HCT116 (cell line): ENCODE data around the gene KIF21B.

Source experiments
- CTCF ChIP-seq, 3 experiments: fragments of 200-600 bp in 1 of 3; sonication (generic) in 1 of 3; IDR thresholded peaks in 2 of 3; conservative IDR thresholded peaks in 1 of 3; 2 replicates each; pipeline ENCODE4 v1.5.1; 2012 to 2017; ENCODE audit warnings: low read depth in 2 of 3, low read length in 2 of 3, antibody characterized with exemption in 1 of 3, borderline replicate concordance in 1 of 3, control low read depth in 1 of 3, mild to moderate bottlenecking in 1 of 3, mixed read lengths in 1 of 3, mixed run types in 1 of 3, moderate library complexity in 1 of 3; ENCODE audit not compliant: insufficient read depth in 1 of 3
- EZH2 ChIP-seq: fragments of 200-600 bp; sonication (generic); IDR thresholded peaks from 2 replicates; pipeline ENCODE4 v1.6.1; 2017; ENCODE audit warnings: antibody characterized with exemption, mixed run types
- MAX ChIP-seq: IDR thresholded peaks from 2 replicates; pipeline ENCODE4 v1.6.1; 2012
- POLR2A ChIP-seq: IDR thresholded peaks from 2 replicates; pipeline ENCODE4 v1.7.0; 2011; ENCODE audit warnings: borderline replicate concordance; ENCODE audit not compliant: insufficient read depth, insufficient read length; ENCODE audit errors: extremely low read depth

DNA sequence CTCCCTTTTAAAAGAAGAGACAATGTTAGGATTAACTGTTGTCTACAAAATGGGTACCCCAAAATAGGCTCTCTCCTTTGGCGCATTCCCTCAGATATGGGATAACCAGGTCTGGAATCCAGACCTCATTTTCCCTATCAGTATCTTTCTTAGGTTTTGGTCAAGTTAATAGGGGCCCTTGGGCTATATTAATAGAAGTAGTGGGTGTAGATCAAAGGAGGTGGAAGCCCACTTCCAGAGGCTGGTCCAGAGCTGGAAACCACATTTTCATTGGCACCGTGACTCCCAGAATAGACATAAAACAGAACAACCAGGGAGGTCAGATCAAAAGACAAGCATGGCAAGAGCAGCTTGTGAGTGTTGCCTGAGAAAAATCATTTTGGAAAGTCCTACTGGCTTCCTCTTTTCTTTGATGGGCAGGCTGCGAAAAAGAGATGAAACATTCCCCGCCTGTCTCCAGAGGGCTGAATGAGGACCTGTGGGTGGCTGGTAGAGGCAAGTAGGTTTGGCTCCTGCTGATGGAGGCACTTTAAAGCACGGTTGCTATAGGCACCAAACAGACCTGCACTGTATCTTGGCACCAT, 25.8 kb upstream of the KIF21B start:
- TF ChIP-seq EZH2 (no peak), MAX (no peak), CTCF (IDR thresholded peaks at IDR 0.05 in 2 of 3, conservative IDR thresholded peaks at IDR 0.05 in 1 of 3; ENCODE audit: borderline replicate concordance in 1 of 3, insufficient read depth in 1 of 3, low read depth in 2 of 3, low read length in 2 of 3) (no peak), POLR2A (no peak)
